Measurements from ENCODE around the gene SLC24A4.

Gene SLC24A4

DNA sequence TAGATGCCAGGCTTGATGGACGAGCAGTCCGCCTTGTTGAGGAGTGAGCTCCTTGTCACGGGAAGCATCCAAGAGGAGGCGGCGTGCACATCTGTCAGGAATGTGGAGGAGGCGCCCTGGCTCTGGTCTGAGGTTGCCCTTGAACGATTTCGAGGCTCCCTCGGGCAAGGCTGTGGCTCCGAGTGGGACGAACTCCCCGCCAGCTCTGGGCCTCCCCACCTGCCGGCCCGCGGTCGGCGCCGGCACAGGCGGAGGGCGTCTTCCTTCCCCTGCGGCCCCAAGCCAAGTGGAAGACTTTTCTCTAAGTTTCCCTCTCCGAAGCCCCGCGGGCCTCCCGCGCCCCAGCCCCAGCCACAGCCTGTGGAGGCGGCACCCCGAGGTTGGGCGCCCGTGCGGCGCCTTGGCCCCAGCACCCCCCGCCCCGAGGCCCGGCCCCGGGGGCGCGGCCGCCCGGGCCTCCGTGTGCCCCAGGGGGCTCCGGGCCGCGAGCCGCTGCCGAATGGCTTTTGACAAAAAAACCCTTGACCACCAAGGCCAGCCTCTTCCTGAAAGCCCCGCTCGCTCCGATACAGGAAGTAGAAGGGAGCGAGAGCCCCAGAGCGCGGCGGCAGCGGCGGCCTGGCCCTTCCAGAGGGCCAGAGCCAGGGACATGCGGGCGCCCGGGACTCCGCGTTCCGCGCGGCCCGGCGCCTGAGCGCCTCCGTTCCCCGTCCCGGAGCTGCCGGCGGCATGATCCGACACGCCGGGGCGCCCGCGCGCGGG lies 190.4 kb downstream of the SLC24A4 start, which contains the start of gene RIN3:
RIN3 (plus strand) TSS at position 578 of the 762 bp plus-strand sequence; CDS start at position 730, 152 bp downstream.
- no peak for TF ChIP-seq CTCF (IDR thresholded peaks at IDR 0.05; ENCODE audit: control insufficient read depth, insufficient read depth, low read depth, low read length, missing control alignments)
- DNase-seq (ENCODE audit: low read depth) = no peak
- peak within 1 kb of the TSS; percentile 80 for H3K4me3 ChIP-seq (ENCODE audit: control insufficient read depth, low read depth, low read length)

- H3K4me3 ChIP-seq (ENCODE audit: control insufficient read depth, low read depth, low read length) = peak overlapping the region; percentile 80
- TF ChIP-seq CTCF (IDR thresholded peaks at IDR 0.05; ENCODE audit: control insufficient read depth, insufficient read depth, low read depth, low read length, missing control alignments) = no peak
- no peak for DNase-seq (ENCODE audit: low read depth)
Measured at GRCh38 chr14:92513966-92514843, 191.2 kb downstream of the SLC24A4 start.

GRCh38 chr14:92514844-92515514 lies 192.0 kb downstream of the SLC24A4 start:
- TF ChIP-seq CTCF (IDR thresholded peaks at IDR 0.05; ENCODE audit: control insufficient read depth, insufficient read depth, low read depth, low read length, missing control alignments) = no peak
- H3K4me3 ChIP-seq (ENCODE audit: control insufficient read depth, low read depth, low read length) = peak overlapping the region; percentile 80
- no peak for DNase-seq (ENCODE audit: low read depth)

DNA sequence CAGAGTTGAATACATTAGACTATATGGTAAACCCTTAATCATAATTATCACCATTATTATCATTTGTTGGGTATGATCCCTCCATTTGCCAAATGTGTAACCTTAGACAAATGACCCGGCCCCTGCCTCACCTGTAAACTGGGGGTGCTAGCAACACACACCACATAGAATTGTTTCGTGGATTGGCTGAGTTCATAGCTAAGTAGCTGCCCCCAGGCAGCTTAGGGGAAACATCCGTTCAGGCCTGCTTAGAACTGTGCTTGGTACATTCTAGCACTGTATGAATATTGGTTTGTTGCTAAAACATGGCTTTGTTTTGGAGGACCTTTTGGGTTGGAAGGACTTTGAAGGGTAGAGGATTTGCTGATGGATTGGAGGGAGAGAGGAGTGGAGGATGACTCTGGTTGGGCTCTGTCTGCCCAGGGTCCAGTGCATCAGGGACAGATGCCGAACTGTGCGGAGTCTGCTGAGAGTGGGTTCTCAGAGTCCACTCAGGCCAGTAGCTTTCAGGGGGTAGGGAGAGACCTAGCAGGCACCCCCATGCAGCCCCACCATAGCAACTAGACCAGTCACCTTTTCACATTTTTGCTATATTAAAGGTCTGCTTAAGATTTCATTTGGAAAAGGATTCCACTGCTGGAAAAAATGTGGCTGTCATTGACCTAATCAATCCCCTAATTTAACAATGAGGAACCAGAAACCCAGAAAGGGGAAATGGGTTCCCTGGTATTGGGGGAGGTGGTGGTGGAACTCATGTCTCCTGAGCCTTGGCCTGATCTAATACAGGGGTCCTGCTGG lies 192.8 kb downstream of the SLC24A4 start:
- no peak overlapping the region for H3K4me3 ChIP-seq (ENCODE audit: control insufficient read depth, low read depth, low read length)
- TF ChIP-seq CTCF (IDR thresholded peaks at IDR 0.05; ENCODE audit: control insufficient read depth, insufficient read depth, low read depth, low read length, missing control alignments) = no peak
- DNase-seq (ENCODE audit: low read depth) = no peak

DNA sequence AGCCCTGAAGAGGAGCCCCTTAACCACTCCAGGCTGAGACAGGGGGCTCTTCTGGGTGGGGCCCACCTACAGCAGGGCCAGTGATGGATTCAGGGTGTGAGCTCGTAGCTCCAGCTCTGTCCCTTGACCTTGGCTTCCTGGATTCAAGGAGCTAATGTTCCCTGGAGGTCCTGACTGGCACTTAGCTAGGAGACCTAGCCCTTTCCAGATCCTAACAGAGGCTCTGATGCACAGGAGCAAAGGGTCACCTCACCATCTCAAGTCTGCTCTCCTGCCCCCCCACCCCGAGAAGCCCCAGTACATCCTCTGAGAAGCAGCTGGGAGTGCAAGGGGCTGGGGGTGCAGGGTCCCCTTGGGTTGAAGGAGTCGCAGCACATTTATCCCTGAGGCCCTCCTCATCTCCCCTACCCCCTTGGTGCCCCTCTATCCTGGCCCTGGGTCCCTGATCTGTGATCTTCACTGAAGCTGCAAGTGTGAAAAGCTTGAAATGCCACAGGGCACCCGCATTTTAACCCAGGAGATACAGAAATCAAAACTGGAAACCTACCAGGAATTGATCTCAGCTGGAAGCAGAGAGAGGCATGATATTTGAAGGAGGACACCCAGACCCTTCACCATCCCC lies 193.5 kb downstream of the SLC24A4 start:
- TF ChIP-seq CTCF (IDR thresholded peaks at IDR 0.05; ENCODE audit: control insufficient read depth, insufficient read depth, low read depth, low read length, missing control alignments) = no peak
- no peak overlapping the region for H3K4me3 ChIP-seq (ENCODE audit: control insufficient read depth, low read depth, low read length)
- DNase-seq (ENCODE audit: low read depth) = no peak
